Measurements from ENCODE around the gene DGKZ.

DNA sequence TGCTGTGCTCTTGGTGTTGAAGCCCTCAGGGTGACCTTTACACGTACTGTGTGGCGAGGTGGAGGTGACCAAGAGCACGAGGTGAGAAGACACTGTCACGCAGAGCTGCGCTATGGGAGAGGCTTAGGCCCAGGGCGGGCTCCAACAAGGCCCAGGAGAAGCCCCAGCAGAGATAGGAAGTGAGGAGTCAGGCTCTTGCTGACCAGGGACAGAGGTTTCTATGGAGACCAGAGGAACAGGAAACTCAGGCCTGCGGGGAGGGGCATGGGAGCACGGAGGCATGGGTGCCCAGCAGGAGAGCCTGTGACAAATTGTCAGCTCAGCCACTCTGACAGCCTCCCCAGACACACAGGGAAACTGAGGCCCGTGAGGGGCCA lies 15.8 kb downstream of the DGKZ start:
- TF ChIP-seq SUZ12 (IDR thresholded peaks at IDR 0.05; ENCODE audit: extremely low read depth, insufficient read depth, insufficient read length): no peak
- no peak for TF ChIP-seq YY1 (IDR thresholded peaks at IDR 0.05; ENCODE audit: insufficient read depth, insufficient read length)
- TF ChIP-seq ZNF274 (IDR thresholded peaks at IDR 0.05; ENCODE audit: low read depth, low read length): no peak

All from NT2/D1 (cell line).